Fibroblast of gingiva (primary cell): Measurements from ENCODE around the gene METTL22.
"Not testable (repeated sequence)": the region's sequence is repeated elsewhere in the genome, so short reads cannot be mapped to it uniquely, and the experiment has no call there.

ENCODE experiments used
- DNase-seq: peaks from one replicate; pipeline ENCODE4 v3.0.0-alpha.2; 2011; ENCODE audit warnings: low read depth

METTL22 gene

GRCh38 chr16:8632675-8633182 lies 11.2 kb downstream of the METTL22 start:
- DNase-seq: no peak

GRCh38 chr16:8634991-8635736 lies 13.7 kb downstream of the METTL22 start:
- no peak for DNase-seq

GRCh38 chr16:8639694-8640093 lies 18.2 kb downstream of the METTL22 start:
- no peak for DNase-seq

GRCh38 chr16:8641671-8642070 lies 20.2 kb downstream of the METTL22 start:
- DNase-seq: no peak

- DNase-seq: no peak
Measured at GRCh38 chr16:8642146-8642545, 20.6 kb downstream of the METTL22 start.

GRCh38 chr16:8644211-8645140 lies 23.0 kb downstream of the METTL22 start:
- no peak for DNase-seq

GRCh38 chr16:8645141-8645521 lies 23.6 kb downstream of the METTL22 start:
- DNase-seq: no peak

- no peak for DNase-seq
Measured at GRCh38 chr16:8645831-8646230, 24.3 kb downstream of the METTL22 start.

- no peak for DNase-seq
Measured at GRCh38 chr16:8646326-8647053, 25.0 kb downstream of the METTL22 start.

GRCh38 chr16:8647721-8648318 lies 26.3 kb downstream of the METTL22 start:
- DNase-seq: no peak

- no peak for DNase-seq
Measured at GRCh38 chr16:8648877-8649276, 27.4 kb downstream of the METTL22 start.

GRCh38 chr16:8649829-8650554 lies 28.5 kb downstream of the METTL22 start:
- no peak for DNase-seq

- DNase-seq: not testable (repeated sequence)
Measured at GRCh38 chr16:8651958-8652357, 30.5 kb downstream of the METTL22 start.

- no peak for DNase-seq
Measured at GRCh38 chr16:8655184-8655717, 33.8 kb downstream of the METTL22 start.

- no peak for DNase-seq
Measured at GRCh38 chr16:8656376-8656775, 34.9 kb downstream of the METTL22 start.

GRCh38 chr16:8660841-8661301 lies 39.4 kb downstream of the METTL22 start:
- peak; percentile 21 for DNase-seq

- DNase-seq: no peak
Measured at GRCh38 chr16:8661703-8662102, 40.2 kb downstream of the METTL22 start.

GRCh38 chr16:8663192-8664089 lies 41.9 kb downstream of the METTL22 start:
- DNase-seq: no peak

- no peak for DNase-seq
Measured at GRCh38 chr16:8665529-8665928, 44.0 kb downstream of the METTL22 start.

- no peak for DNase-seq
Measured at GRCh38 chr16:8667492-8667891, 46.0 kb downstream of the METTL22 start.
